Hepatocyte (in vitro differentiated cells): ENCODE results near the gene NADK.
"Not testable (repeated sequence)": the region's sequence is repeated elsewhere in the genome, so short reads cannot be mapped to it uniquely, and the experiment has no call there.

Source experiments
- CTCF ChIP-seq: fragments of 200-600 bp; sonication (generic); IDR thresholded peaks from 2 replicates; pipeline ENCODE4 v1.5.1; 2016; ENCODE audit warnings: antibody characterized with exemption, mild to moderate bottlenecking; ENCODE audit not compliant: poor library complexity
- EZH2 ChIP-seq: fragments of 200-600 bp; sonication (generic); IDR thresholded peaks from 2 replicates; pipeline ENCODE4 v1.6.1; 2016; ENCODE audit warnings: antibody characterized with exemption, mild to moderate bottlenecking, borderline replicate concordance
- EZH2phosphoT487 ChIP-seq: fragments of 200-600 bp; sonication (generic); IDR thresholded peaks from one replicate; pipeline ENCODE4 v1.6.1; 2018; ENCODE audit warnings: antibody characterized with exemption, mild to moderate bottlenecking, low read depth, moderate library complexity; ENCODE audit not compliant: unreplicated experiment, severe bottlenecking

GRCh38 chr1:1749941-1750340 lies 28.3 kb downstream of the NADK start:
- not testable (repeated sequence) for TF ChIP-seq EZH2, CTCF, EZH2phosphoT487
